GM12801 (cell line): ENCODE measurements around the gene SMOC1.

Experiments
- CTCF ChIP-seq: IDR thresholded peaks from one replicate; pipeline ENCODE4 v1.5.1; 2011; ENCODE audit warnings: control low read depth; ENCODE audit not compliant: insufficient read length; ENCODE audit errors: extremely low read depth

The SMOC1 gene

GRCh38 chr14:69854598-69854997, 24.6 kb upstream of the SMOC1 start:
- no peak for TF ChIP-seq CTCF

GRCh38 chr14:69855180-69855832, 23.9 kb upstream of the SMOC1 start:
- TF ChIP-seq CTCF = no peak

- TF ChIP-seq CTCF = no peak
Observed at GRCh38 chr14:69858801-69859200, 20.4 kb upstream of the SMOC1 start.

GRCh38 chr14:69859591-69859990, 19.6 kb upstream of the SMOC1 start:
- no peak for TF ChIP-seq CTCF

GRCh38 chr14:69860221-69860620, 19.0 kb upstream of the SMOC1 start:
- no peak for TF ChIP-seq CTCF

GRCh38 chr14:69861025-69861569, 18.1 kb upstream of the SMOC1 start:
- TF ChIP-seq CTCF = no peak

- TF ChIP-seq CTCF = no peak
Observed at GRCh38 chr14:69863083-69863482, 16.1 kb upstream of the SMOC1 start.
